HepG2 (cell line): ENCODE measurements around the gene EGFR.

Experiments used
- CENPT ChIP-seq: sonication (generic); formaldehyde crosslinking; IDR thresholded peaks from 2 replicates; pipeline ENCODE4 v1.8.0; 2022; ENCODE audit warnings: low read depth, mild to moderate bottlenecking, moderate library complexity, missing genetic modification reagents
- MEIS2 ChIP-seq: sonication (generic); formaldehyde crosslinking; IDR thresholded peaks from 2 replicates; pipeline ENCODE4 v1.9.0; 2021; ENCODE audit warnings: mild to moderate bottlenecking, missing genetic modification reagents
- YY1 ChIP-seq: IDR thresholded peaks from 2 replicates; pipeline ENCODE4 v1.6.1; 2011; ENCODE audit warnings: low read length, low read depth, moderate library complexity, mild to moderate bottlenecking; ENCODE audit not compliant: insufficient read depth, insufficient replicate concordance

DNA sequence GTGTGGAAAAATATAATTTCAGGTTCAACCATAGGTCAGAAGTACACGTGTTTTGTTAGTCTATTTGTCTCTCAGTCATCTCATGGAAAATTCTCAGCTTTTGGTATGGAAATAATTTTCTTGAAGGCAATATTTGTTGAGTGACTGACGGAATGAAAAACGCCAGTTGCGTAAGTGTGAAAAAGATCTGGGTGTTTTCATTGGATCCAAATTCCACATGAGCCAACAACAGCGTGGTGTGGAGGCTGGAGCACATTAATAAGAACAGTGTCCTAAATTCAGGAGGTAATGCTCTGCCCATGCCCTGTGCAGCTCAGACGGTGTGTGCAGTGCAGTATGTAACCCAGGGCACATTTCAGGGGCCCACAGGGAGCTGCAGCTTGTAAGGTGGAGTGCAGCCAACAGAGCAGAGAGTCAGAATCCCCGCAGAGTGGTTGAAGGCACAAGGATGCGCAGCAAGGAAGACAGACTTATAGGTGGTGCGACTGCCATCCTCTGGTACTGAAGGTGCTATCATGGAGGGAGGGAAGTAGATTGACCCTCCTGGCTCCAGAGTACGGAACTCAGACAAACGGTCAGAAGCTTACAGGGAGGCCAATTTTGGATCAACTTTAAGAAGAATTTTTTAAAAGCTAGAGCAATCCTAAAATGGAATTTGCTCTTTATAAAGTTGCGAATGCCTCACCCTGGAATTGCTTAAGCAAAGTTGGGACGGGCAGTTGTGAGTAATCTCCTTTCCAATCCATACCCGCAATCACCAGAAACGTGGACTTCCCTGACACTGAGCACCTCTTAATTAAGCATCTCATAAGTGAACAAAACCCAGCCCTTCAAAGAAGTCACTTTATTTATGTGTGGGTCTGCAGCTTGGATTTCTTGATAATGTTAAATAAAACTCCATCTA, 38.0 kb downstream of the EGFR start:
- no peak for TF ChIP-seq YY1
- no peak for TF ChIP-seq CENPT
- no peak for TF ChIP-seq MEIS2 (CRISPR knock-in tag)
